GM19452 (cell line): ENCODE results near the gene ATG3.
"Not testable (repeated sequence)": the region's sequence is repeated elsewhere in the genome, so short reads cannot be mapped to it uniquely, and the experiment has no call there.

ENCODE experiments used
- ATAC-seq: cut with Tn5 transposase; IDR thresholded peaks from one replicate; pipeline ENCODE4 v1.9.1; 2021; ENCODE audit not compliant: unreplicated experiment

Gene ATG3

GRCh38 chr3:112561734-112562529, at the start of gene ATG3, which contains the start of gene SLC35A5:
TSS of gene ATG3 (minus strand) at chr3:112561962. CDS start at chr3:112561528, 434 bp downstream.
TSS of gene SLC35A5 (plus strand) at chr3:112562045. CDS start at chr3:112563404, 1,359 bp downstream.
- peak; percentile 77 for ATAC-seq

GRCh38 chr3:112610121-112610520, 48.4 kb upstream of the ATG3 start:
- ATAC-seq, result no peak

GRCh38 chr3:112607863-112608262, 46.1 kb upstream of the ATG3 start:
- no peak for ATAC-seq

DNA sequence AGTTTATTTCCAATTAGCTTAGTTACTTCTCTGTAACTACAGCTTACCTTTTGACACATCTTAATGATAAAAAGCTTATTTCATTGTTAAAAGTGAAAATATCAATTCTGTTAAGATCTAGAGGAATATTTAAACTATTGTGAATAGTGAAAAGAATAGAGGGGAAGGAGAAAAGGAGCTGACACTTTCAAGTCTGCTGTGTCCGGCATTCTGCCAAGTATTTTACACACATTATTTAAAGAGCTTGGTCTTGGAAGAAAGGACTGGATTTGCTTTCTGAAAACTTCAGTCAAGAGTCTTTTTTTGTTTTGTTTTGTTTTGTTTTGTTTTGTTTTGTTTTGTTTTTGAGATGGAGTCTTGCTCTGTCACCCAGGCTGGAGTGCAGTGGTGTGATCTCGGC, 44.3 kb upstream of the ATG3 start:
- ATAC-seq, result no peak

- no peak for ATAC-seq
These were observed 43.5 kb upstream of the ATG3 start for GRCh38 chr3:112605285-112605684.

- ATAC-seq, result no peak
These were observed 42.8 kb upstream of the ATG3 start for GRCh38 chr3:112604536-112604935.

GRCh38 chr3:112602217-112602838, 40.6 kb upstream of the ATG3 start:
- peak; percentile 93 for ATAC-seq

DNA sequence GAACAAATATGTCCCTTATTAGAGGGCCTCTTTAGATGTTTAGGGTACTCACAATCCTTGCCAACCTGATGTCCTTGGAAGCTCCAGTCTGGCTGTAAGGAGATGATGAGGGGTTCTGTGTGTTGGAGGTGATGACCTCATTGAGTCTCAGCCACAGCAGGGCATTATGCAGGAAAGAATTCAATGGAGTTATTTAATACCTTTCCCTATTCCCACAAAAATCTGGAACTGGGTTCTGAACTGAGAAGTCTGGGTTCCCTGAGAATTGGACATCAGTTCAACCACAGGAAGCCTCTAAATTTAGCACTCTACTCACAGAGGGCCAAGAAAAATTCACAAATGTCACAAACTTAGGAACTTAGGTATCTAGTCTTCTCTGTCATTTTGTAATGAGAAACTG, 37.0 kb upstream of the ATG3 start:
- no peak for ATAC-seq

- ATAC-seq, result no peak
These were observed 36.2 kb upstream of the ATG3 start for GRCh38 chr3:112597945-112598344.

GRCh38 chr3:112594856-112595255, 33.1 kb upstream of the ATG3 start:
- ATAC-seq, result no peak

- ATAC-seq, result no peak
These were observed 31.5 kb upstream of the ATG3 start for GRCh38 chr3:112593258-112593657.

DNA sequence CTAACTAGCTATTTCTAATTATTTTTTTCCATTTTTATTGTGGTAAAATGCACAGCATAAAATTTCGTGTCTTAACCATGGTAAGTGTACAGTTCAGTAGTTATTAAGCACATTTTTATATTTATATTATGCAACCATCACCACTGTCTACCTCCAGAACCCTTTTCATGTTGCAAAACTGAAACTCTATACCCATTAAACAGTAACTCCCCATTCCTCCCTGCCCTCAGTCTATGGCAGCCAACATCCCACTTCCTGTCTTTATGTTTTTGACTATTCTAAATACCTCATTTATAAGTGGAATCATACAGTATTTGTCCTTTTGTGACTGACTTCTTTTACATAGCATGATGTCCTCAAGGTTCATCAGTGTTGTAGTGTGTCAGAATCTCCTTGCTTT, 25.6 kb upstream of the ATG3 start:
- ATAC-seq, result no peak

DNA sequence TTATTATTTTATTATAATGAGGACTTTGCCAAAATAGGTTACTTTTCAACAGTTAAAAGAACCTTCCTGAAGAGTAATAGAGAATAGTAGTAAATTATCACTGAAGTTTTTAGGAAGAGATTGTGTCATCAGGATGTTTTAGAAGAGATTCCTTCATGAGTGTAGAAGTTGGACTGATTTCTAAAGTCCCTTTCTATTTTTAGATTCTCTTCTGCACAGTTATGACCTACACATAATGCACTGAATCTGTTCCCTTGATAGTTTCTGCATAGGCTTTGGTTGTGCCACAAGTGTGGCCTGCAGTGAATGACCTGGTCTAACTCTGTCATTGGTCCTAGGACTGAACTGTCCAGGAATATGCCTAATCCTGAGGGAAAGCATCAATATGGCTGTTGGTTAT, 24.0 kb upstream of the ATG3 start:
- ATAC-seq, result no peak

DNA sequence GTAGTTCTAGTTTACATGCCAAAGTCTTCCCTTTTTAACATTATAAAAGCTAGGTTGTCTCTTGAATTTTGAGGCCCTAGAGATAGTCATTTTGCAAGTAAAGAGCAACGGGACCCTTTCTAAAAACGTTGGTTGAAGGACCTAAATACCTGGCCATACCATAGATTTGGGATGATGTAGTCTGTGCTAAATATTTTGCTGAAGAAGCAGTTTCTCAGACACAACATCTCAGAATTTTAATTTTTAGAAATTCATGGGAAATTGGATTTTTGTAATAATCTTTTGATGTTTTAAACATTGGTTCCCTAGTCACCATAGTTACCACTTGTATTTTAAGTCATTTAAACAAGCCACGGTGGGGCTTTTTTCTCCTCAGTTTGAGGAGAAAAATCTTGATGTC, 21.3 kb upstream of the ATG3 start:
- no peak for ATAC-seq

- ATAC-seq, result no peak
These were observed 20.6 kb upstream of the ATG3 start for GRCh38 chr3:112582244-112582874.

DNA sequence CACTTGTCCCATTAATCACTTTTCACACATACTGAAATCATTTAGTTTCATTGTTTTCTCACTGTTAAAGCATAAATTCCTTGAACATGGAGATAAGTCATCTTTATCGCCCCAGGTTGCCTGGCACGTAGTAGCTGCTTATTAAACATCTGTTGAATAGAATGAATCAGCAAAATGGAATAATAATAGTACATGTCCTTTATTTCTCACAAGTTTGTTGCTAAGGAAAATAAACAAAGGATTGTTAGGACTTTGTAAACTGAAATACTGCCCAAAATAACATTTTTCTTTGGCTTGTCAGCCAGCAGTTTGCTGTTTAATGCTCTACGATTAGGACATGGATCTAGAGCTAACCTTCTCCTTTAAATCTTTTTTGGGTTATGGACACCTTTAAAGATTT, 17.9 kb upstream of the ATG3 start:
- no peak for ATAC-seq

DNA sequence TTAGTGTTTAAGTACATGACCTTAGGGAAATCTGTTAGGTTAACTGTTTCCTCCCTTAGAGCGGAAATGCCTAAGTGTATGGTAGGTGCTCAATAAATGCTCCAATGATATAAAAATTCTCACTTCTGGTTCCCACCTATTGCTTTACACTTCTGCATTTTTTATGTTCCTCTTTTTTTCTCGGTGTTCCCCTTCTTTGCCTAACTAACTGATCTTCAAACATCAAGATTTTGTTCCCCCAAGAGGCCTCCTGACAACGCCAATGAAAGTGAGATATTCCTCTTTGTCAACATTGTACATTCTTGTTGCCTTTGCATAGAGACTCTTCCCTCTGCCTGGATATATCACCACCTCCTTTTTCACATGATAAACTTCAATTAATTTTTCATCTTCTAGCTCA, 17.5 kb upstream of the ATG3 start:
- ATAC-seq, result no peak

GRCh38 chr3:112572701-112573100, 10.9 kb upstream of the ATG3 start:
- ATAC-seq, result no peak

DNA sequence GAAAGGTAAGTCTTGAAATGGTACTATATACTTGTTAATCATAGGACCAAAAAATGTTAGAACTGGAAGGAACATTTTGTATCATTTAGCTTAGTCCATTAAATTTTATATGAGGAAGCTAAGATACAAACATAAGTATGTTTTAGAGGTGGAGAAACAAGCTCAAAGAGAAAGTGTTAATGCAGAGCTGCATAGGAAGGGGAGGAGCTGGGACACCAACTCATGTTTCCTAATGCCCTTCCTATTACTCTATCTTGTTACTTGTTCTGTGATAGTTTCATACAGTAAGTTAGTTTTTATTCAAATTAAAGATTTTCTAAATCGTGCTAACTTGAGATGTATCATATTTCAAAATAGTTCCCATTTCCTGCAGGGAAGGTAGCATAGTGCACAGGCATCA, 7.5 kb upstream of the ATG3 start:
- no peak for ATAC-seq

DNA sequence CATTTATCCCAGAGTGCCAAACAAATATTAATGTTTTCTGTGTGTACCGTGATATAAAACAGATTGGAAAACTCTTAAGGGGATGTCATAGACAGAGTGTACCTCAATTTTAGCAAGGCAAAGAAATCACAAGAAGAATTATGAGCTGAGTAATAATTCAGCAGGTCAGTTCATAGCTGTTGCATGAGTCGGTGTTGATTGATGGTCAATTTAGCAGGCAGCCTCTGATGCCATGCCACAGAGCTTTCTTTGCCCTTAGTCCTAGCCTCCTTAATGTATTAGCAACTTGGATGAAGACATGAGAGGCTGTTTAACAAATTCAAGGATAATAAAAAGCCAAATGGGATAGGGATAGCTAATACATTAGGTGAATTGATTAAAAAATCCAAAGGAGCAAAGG, 6.9 kb upstream of the ATG3 start:
- no peak for ATAC-seq

- ATAC-seq, result no peak
These were observed 3.2 kb upstream of the ATG3 start for GRCh38 chr3:112564940-112565305.

DNA sequence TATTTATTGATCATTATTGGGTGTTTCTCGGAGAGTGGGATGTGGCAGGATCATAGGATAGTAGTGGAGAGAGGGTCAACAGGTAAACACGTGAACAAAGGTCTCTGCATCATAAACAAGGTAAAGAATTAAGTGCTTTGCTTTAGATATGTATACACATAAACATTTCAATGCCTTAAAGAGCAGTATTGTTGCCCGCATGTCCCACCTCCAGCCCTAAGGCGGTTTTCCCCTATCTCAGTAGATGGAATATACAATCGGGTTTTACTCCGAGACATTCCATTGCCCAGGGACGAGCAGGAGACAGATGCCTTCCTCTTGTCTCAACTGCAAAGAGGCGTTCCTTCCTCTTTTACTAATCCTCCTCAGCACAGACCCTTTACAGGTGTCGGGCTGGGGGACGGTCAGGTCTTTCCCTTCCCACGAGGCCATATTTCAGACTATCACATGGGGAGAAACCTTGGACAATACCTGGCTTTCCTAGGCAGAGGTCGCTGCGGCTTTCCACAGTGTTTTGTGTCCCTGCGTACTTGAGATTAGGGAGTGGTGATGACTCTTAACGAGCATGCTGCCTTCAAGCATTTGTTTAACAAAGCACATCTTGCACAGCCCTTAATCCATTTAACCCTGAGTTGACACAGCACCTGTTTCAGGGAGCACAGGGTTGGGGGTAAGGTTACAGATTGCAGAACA, 2.6 kb upstream of the ATG3 start:
- not testable (repeated sequence) for ATAC-seq
